H7 (cell line): Measurements from ENCODE around the gene MTSS2. TPM values are rescaled to one million over a fixed set of nuclear protein-coding genes. Genes with fewer than 3 reads are reported as not detected.

ENCODE experiments used
- DNase-seq: peaks from one replicate; pipeline ENCODE4 v3.0.0; 2012
- H3K27me3 ChIP-seq: 2 replicates; pipeline ENCODE4 v1.6.0; 2011; ENCODE audit warnings: mild to moderate bottlenecking, low read length; ENCODE audit not compliant: control insufficient read depth, insufficient read depth
- H3K36me3 ChIP-seq: replicated peaks from 2 replicates; pipeline ENCODE4 v1.5.1; 2011; ENCODE audit warnings: low read length; ENCODE audit not compliant: control insufficient read depth, insufficient read depth
- H3K4me3 ChIP-seq: 2 replicates; pipeline ENCODE4 v1.5.1; 2011; ENCODE audit warnings: low read depth, mild to moderate bottlenecking, control low read depth, low read length, moderate library complexity; ENCODE audit not compliant: insufficient read depth
- total RNA-seq: library from RNA; depleted of rRNA; stranded (reverse); fragments of >200 nt; shearing (Covaris generic); gene quantifications from 2 replicates; pipeline ENCODE4 v1.2.3, GENCODE V29; 2014; rRNA removed

The MTSS2 gene, protein sequence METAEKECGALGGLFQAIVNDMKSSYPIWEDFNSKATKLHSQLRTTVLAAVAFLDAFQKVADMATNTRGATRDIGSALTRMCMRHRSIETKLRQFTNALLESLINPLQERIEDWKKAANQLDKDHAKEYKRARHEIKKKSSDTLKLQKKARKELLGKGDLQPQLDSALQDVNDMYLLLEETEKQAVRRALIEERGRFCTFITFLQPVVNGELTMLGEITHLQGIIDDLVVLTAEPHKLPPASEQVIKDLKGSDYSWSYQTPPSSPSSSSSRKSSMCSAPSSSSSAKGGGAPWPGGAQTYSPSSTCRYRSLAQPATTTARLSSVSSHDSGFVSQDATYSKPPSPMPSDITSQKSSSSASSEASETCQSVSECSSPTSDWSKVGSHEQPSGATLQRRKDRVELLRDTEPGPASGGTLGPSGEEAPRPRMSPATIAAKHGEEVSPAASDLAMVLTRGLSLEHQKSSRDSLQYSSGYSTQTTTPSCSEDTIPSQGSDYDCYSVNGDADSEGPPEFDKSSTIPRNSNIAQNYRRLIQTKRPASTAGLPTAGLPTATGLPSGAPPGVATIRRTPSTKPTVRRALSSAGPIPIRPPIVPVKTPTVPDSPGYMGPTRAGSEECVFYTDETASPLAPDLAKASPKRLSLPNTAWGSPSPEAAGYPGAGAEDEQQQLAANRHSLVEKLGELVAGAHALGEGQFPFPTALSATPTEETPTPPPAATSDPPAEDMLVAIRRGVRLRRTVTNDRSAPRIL
- total RNA-seq, result 30.7 and 44.8 TPM in 2 replicates

DNA sequence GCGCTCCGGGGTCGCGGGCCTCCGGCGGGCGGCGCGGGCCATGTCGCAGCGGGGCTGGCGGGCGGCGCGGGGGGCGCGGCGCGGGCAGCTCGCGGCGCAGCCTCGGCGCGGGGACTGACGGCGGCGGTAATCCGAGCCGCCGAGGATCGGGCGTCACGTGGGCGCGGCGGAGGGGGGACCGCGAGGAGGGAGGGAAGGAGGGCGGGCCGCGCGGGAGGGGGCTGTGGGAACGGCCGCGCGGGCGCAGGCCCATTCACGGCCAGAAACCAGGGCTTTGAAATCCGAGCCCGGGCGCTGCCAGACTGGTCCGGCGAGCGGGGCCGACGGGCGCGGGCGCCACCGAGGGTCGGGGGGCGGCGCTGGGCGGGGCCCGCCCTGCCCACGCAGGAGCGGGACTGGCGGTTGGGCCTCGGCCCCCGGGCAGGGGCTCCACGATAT is at the start of gene MTSS2:
Gene MTSS2 (minus strand): TSS at position 116 of the 438 bp plus-strand sequence. CDS start 262 bp downstream, outside the sequence.
- Histone ChIP-seq H3K4me3 (peak within 1 kb of the TSS; percentile 77), H3K27me3 (0 out of 2 replicates have a peak, but pooled peaks cover 2% of the 10 kb centered on the region)

GRCh38 chr16:70735141-70735979 is 49.5 kb upstream of the MTSS2 start:
- DNase-seq, result peak; percentile 71
- Histone ChIP-seq H3K4me3 (no peak overlapping the region), H3K27me3 (no peaks in the 10 kb centered on the region), H3K36me3 (peaks cover 3% of the 10 kb centered on the region)

More for the DNA sequence above, at the start of gene MTSS2:
- no peaks in the 10 kb centered on the region; the same call in 1 of the 2 replicates for H3K36me3 ChIP-seq
- peak; percentile 99 for DNase-seq

DNA sequence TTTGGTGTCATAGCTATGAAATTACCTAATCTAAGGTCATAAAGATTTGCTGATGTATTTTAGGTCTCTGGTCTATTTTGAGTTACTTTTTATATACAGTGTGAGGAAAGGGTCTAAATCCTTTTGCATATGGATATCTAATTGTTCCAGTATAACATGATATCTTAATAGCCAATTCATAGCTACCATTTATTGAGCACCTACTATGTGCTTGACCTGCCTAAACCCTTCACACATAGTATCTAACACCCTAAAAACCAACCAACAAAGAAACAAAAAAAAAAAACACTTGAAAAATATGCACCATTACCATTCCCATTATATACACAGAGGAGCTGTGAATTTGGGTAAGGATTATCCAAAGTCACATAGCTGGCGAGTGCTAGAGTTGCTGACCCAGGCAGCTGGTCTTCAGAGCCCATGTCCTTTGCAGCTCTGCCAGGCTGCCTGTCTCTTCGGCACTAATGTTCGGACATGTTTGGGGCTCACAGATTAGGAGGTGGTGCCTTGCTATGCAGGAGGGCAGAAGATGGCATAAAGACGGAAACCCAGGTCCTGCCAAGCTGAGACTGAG is 48.8 kb upstream of the MTSS2 start:
- H3K4me3 ChIP-seq, result no peak overlapping the region
- H3K27me3 ChIP-seq, result no peaks in the 10 kb centered on the region
- DNase-seq, result no peak
- H3K36me3 ChIP-seq, result peaks cover 3% of the 10 kb centered on the region

- DNase-seq, result no peak
- peaks cover 3% of the 10 kb centered on the region for H3K36me3 ChIP-seq
These were observed 45.1 kb upstream of the MTSS2 start for GRCh38 chr16:70730944-70731343.

GRCh38 chr16:70730031-70730430 is 44.2 kb upstream of the MTSS2 start:
- no peak overlapping the region for H3K4me3 ChIP-seq
- no peaks in the 10 kb centered on the region for H3K27me3 ChIP-seq
- H3K36me3 ChIP-seq, result peaks cover 3% of the 10 kb centered on the region
- DNase-seq, result no peak

More at GRCh38 chr16:70730944-70731343, 45.1 kb upstream of the MTSS2 start:
- Histone ChIP-seq H3K27me3 (no peaks in the 10 kb centered on the region), H3K4me3 (no peak overlapping the region)

GRCh38 chr16:70729292-70729691 is 43.4 kb upstream of the MTSS2 start:
- H3K27me3 ChIP-seq, result no peaks in the 10 kb centered on the region
- no peak overlapping the region for H3K4me3 ChIP-seq
- H3K36me3 ChIP-seq, result peaks cover 3% of the 10 kb centered on the region
- DNase-seq, result no peak

DNA sequence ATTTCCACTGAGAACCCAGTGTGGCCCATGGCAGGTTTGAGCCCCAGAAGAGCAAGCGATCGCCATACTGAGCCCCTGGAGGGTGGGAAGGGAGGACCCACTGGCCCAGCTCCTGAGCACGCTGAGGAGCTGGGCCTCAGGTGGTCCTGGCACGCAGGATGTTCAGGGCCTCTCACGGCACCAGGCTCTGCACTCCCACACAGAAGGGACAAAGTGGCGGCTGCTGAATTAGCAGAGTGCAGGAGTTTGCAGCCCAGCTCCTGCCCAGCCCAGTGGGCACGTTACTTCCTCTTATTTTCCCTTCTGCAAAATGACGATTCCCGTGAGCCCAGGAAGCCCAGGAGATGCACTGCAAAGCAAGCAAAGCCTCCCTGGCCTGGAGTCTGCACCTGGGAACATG is 42.3 kb upstream of the MTSS2 start:
- DNase-seq, result no peak
- no peaks in the 10 kb centered on the region for H3K27me3 ChIP-seq
- peaks cover 3% of the 10 kb centered on the region for H3K36me3 ChIP-seq
- H3K4me3 ChIP-seq, result no peak overlapping the region

- H3K27me3 ChIP-seq, result no peaks in the 10 kb centered on the region
- no peak overlapping the region for H3K4me3 ChIP-seq
- peaks cover 3% of the 10 kb centered on the region for H3K36me3 ChIP-seq
- no peak for DNase-seq
These were observed 41.1 kb upstream of the MTSS2 start for GRCh38 chr16:70726892-70727361.

DNA sequence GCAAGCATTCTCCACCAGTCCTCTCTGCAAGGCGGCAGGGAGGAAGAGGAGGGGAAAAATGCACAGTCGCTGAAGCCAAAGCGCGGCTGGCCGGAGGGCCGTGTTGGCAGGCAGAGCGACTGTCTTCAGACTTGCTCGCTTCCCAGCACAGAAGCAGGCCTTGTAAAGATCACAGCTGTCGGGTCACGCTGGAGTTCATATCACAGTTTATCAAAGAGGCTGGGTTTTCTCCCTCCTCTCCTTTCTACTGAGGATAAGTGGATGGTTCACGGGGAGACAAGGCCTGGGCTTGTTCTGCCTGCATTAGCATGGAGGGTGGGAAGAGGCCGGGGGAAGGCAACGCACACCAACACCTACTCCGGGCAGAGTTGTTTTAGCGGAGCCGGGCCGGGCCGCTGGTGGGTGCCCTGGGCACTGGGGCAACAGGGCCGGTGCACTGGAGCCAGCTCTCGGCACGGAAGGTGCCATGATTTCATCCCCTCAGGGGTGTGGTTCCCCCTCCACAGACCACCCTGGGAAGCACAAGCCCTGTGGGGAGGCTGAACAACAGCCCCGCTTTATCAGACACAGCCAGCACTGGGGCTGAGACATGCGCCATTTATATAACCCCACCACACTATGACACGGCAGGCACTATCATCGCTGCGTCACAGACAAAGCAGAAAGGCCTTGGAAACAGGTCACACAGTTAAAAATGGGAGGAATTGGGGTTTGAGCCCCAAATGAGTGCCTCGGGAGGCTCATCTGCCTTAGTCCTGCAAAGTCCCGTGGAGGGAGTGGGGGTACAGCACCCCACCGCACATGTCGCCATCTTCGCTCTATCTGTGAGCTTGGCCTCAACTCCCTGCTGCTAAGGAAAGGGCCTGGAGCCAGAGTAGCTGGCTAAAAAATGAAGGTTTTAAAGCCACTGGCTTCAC is 40.3 kb upstream of the MTSS2 start:
- Histone ChIP-seq H3K27me3 (no peaks in the 10 kb centered on the region), H3K36me3 (peaks cover 3% of the 10 kb centered on the region), H3K4me3 (no peak overlapping the region)
- DNase-seq, result no peak

- Histone ChIP-seq H3K27me3 (no peaks in the 10 kb centered on the region), H3K4me3 (no peak overlapping the region), H3K36me3 (no peaks in the 10 kb centered on the region; the same call in 1 of the 2 replicates)
- DNase-seq, result no peak
These were observed 39.4 kb upstream of the MTSS2 start for GRCh38 chr16:70725024-70725911.

- no peaks in the 10 kb centered on the region; the same call in 1 of the 2 replicates for H3K36me3 ChIP-seq
- no peak overlapping the region for H3K4me3 ChIP-seq
- H3K27me3 ChIP-seq, result no peaks in the 10 kb centered on the region
- DNase-seq, result no peak
These were observed 38.5 kb upstream of the MTSS2 start for GRCh38 chr16:70724146-70725023.
